ENCODE data around the gene FCER1G. TPM values are rescaled to one million over a fixed set of nuclear protein-coding genes. Genes with fewer than 3 reads are reported as not detected.
A peak's percentile ranks its signal among the peaks of the same experiment; 100 is the strongest.

Gene FCER1G
- total and polyA plus RNA-seq, 9 of the 15 experiments (the other 6 are each of a cell fraction or from before 2014, with no cell fraction given) = 0.15 to 0.69 (median 0.31) TPM; not detected in 2

DNA sequence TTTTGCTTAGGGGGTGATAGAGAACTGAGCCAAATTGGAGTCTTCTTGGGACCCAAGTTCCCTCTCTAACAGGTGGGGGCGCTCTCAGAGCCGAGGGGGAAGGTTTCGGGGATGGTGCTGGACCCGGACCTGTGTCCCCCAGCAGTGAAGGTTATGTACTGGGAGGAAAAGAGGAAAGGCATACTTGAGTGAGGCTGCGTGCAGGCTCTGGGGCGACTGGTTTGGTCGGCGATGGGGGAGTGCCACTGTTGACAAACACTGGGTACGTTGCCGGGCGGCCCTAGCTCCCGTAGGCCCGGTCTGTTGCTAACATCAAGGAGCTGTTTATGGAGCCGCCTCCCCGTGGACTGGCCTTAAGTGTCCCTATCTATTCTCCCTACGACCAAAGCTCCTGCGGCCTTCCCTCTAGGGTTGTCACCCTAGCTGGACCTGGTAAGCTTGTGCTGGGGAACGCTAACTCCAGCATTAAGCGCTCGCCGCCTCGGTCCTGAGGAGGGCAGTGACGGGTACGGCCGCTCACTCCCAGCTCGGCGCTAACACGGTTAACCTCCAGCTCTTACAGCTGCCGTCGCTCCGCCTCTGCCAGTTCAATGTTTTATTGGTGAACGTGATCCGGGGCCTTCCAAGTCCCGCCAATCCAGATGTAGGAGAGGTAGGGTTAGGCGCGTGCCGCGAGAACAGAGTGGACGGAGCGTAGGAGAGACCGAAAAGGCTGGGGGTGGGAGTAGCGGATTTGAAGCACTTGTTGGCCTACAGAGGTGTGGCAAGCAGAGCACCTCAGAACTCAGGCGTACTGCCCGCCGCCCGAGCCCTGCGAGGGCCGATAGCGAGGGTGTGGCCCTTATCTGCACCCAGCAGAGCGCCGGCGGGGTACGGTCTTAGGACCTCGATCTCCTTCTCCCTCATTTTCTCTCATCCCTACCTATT is 49.1 kb upstream of the FCER1G start, which contains the start of gene PPOX (continued):
- TF ChIP-seq, protein P1, sequence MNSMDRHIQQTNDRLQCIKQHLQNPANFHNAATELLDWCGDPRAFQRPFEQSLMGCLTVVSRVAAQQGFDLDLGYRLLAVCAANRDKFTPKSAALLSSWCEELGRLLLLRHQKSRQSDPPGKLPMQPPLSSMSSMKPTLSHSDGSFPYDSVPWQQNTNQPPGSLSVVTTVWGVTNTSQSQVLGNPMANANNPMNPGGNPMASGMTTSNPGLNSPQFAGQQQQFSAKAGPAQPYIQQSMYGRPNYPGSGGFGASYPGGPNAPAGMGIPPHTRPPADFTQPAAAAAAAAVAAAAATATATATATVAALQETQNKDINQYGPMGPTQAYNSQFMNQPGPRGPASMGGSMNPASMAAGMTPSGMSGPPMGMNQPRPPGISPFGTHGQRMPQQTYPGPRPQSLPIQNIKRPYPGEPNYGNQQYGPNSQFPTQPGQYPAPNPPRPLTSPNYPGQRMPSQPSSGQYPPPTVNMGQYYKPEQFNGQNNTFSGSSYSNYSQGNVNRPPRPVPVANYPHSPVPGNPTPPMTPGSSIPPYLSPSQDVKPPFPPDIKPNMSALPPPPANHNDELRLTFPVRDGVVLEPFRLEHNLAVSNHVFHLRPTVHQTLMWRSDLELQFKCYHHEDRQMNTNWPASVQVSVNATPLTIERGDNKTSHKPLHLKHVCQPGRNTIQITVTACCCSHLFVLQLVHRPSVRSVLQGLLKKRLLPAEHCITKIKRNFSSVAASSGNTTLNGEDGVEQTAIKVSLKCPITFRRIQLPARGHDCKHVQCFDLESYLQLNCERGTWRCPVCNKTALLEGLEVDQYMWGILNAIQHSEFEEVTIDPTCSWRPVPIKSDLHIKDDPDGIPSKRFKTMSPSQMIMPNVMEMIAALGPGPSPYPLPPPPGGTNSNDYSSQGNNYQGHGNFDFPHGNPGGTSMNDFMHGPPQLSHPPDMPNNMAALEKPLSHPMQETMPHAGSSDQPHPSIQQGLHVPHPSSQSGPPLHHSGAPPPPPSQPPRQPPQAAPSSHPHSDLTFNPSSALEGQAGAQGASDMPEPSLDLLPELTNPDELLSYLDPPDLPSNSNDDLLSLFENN (IDR thresholded peaks at IDR 0.05; ENCODE audit: low read depth in 2 of 2, low read length in 2 of 2) = peak in 1 of 2 experiments; percentile 98; a peak in 2 of 4 replicates
- peak; percentile 55 to 62; a peak in 1 of 4 replicates for TF ChIP-seq SIN3A (IDR thresholded peaks at IDR 0.05; ENCODE audit: borderline replicate concordance in 2 of 2, control insufficient read depth in 1 of 2, low read depth in 2 of 2, low read length in 2 of 2)
- TF ChIP-seq, protein P2, sequence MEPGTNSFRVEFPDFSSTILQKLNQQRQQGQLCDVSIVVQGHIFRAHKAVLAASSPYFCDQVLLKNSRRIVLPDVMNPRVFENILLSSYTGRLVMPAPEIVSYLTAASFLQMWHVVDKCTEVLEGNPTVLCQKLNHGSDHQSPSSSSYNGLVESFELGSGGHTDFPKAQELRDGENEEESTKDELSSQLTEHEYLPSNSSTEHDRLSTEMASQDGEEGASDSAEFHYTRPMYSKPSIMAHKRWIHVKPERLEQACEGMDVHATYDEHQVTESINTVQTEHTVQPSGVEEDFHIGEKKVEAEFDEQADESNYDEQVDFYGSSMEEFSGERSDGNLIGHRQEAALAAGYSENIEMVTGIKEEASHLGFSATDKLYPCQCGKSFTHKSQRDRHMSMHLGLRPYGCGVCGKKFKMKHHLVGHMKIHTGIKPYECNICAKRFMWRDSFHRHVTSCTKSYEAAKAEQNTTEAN (CRISPR knock-in tag; IDR thresholded peaks at IDR 0.05) = no peak; the same call in 1 of the 2 replicates
- no peak for TF ChIP-seq ZNF146 (CRISPR knock-in tag; IDR thresholded peaks at IDR 0.05; ENCODE audit: unreplicated experiment)
- peak; percentile 88 for TF ChIP-seq POLR2H (tag; IDR thresholded peaks at IDR 0.05; ENCODE audit: low read depth)
- peak; percentile 62; the same call in 1 of the 2 replicates for TF ChIP-seq HLTF (IDR thresholded peaks at IDR 0.05)
- TF ChIP-seq NFRKB (IDR thresholded peaks at IDR 0.05; ENCODE audit: low read depth) = peak; percentile 58; the same call in 1 of the 2 replicates
- TF ChIP-seq NFIC (IDR thresholded peaks at IDR 0.05) = peak; percentile 93
- peak; percentile 93 for TF ChIP-seq FOXM1 (IDR thresholded peaks at IDR 0.05; ENCODE audit: low read depth)
- TF ChIP-seq FOXM1 (CRISPR knock-in tag; IDR thresholded peaks at IDR 0.05; ENCODE audit: low read depth) = no peak
- TF ChIP-seq ZNF121 (CRISPR knock-in tag; conservative IDR thresholded peaks at IDR 0.05) = no peak
- TF ChIP-seq, protein P3, sequence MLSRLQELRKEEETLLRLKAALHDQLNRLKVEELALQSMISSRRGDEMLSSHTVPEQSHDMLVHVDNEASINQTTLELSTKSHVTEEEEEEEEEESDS (CRISPR knock-in tag; IDR thresholded peaks at IDR 0.05) = no peak
- peak; percentile 93 for TF ChIP-seq POLR2AphosphoS5 (IDR thresholded peaks at IDR 0.05; ENCODE audit: control insufficient read depth, insufficient read depth, low read depth, low read length)
- peak; percentile 89; the same call in 1 of the 2 replicates for TF ChIP-seq TOE1 (IDR thresholded peaks at IDR 0.05; ENCODE audit: borderline replicate concordance)
- TF ChIP-seq TOE1 (CRISPR knock-in tag; IDR thresholded peaks at IDR 0.05; ENCODE audit: borderline replicate concordance, low read depth) = no peak
- peak; percentile 65 for TF ChIP-seq ETV5 (CRISPR knock-in tag; IDR thresholded peaks at IDR 0.05; ENCODE audit: low read depth)
- TF ChIP-seq SMARCA4 (IDR thresholded peaks at IDR 0.05) = peak; percentile 98
- TF ChIP-seq KLF13 (tag; IDR thresholded peaks at IDR 0.05; ENCODE audit: borderline replicate concordance, low read depth) = 0 out of 2 replicates have a peak, but pooled peaks have one; percentile 77
- TF ChIP-seq LEF1 (IDR thresholded peaks at IDR 0.05) = peak; percentile 92
- no peak for TF ChIP-seq ATF1 (CRISPR knock-in tag; IDR thresholded peaks at IDR 0.05)
- peak; percentile 88 for TF ChIP-seq ATF1 (tag; IDR thresholded peaks at IDR 0.05)
- TF ChIP-seq RBM17 (IDR thresholded peaks at IDR 0.05; ENCODE audit: borderline replicate concordance, low read depth, low read length) = no peak
